Natural killer cell (primary cell): ENCODE measurements around the gene SIK3. TPM values are rescaled to one million over a fixed set of nuclear protein-coding genes. Genes with fewer than 3 reads are reported as not detected.
"Not testable (repeated sequence)": the region's sequence is repeated elsewhere in the genome, so short reads cannot be mapped to it uniquely, and the experiment has no call there.

Source experiments
- ATAC-seq, 3 donors: fragments of 150-1000 bp in 2 of 3; fragments of 200-7000 bp in 1 of 3; cut with Tn5 transposase; 1 replicate in 1 of 3; 2 replicates in 2 of 3; pipeline ENCODE4 v1.10.0; 2021; ENCODE audit warnings: mild to moderate bottlenecking in 2 of 3, moderate library complexity in 2 of 3
- DNase-seq, 2 donors: peaks; one replicate each; pipeline versions ENCODE4 v3.0.0 to v3.0.0-alpha.2; 2013 to 2021; ENCODE audit warnings: mixed read lengths in 1 of 2
- H3K27ac ChIP-seq: one replicate; pipeline ENCODE4 v1.5.1; 2013; ENCODE audit warnings: mild to moderate bottlenecking, low read length
- H3K27me3 ChIP-seq: one replicate; pipeline ENCODE4 v1.6.1; 2013; ENCODE audit warnings: low read length; ENCODE audit not compliant: control insufficient read depth, insufficient read depth
- H3K36me3 ChIP-seq: one replicate; pipeline ENCODE4 v1.6.1; 2013; ENCODE audit warnings: low read length; ENCODE audit not compliant: control insufficient read depth, insufficient read depth
- H3K4me1 ChIP-seq: one replicate; pipeline ENCODE4 v1.6.1; 2013; ENCODE audit warnings: low read length; ENCODE audit not compliant: control insufficient read depth, insufficient read depth
- H3K4me3 ChIP-seq: one replicate; pipeline ENCODE4 v1.5.1; 2013; ENCODE audit warnings: low read length
- H3K9me3 ChIP-seq: one replicate; pipeline ENCODE4 v1.6.1; 2013; ENCODE audit warnings: low read length; ENCODE audit not compliant: control insufficient read depth, insufficient read depth
- H3K27ac Mint-ChIP-seq, 2 donors: one replicate each; pipeline ENCODE4 v1.8.0; 2022; ENCODE audit warnings: mild to moderate bottlenecking in 2 of 2, mixed read lengths in 2 of 2, moderate library complexity in 1 of 2
- H3K27me3 Mint-ChIP-seq, 2 donors: one replicate each; pipeline ENCODE4 v1.8.0; 2022; ENCODE audit warnings: low read depth in 2 of 2, mixed read lengths in 2 of 2
- H3K36me3 Mint-ChIP-seq: one replicate; pipeline ENCODE4 v1.8.0; 2022; ENCODE audit warnings: mixed read lengths
- H3K4me1 Mint-ChIP-seq, 2 donors: one replicate each; pipeline ENCODE4 v1.8.0; 2022; ENCODE audit warnings: mixed read lengths in 2 of 2
- H3K4me3 Mint-ChIP-seq: one replicate; pipeline ENCODE4 v1.8.0; 2022; ENCODE audit warnings: mild to moderate bottlenecking, moderate library complexity, mixed read lengths
- H3K9me3 Mint-ChIP-seq, 2 donors: one replicate each; pipeline ENCODE4 v1.8.0; 2022; ENCODE audit warnings: mixed read lengths in 2 of 2
- CTCF ChIP-seq: fragments of 200-600 bp; IDR thresholded peaks from one replicate; pipeline ENCODE4 v1.8.0; 2022; ENCODE audit warnings: antibody characterized with exemption
- WGBS: methylation state at CpG from one replicate; pipeline ENCODE4 v1.1.7; 2013; ENCODE audit warnings: missing lambda C conversion rate; ENCODE audit not compliant: insufficient coverage; 5-methylcytosine and 5-hydroxymethylcytosine counted together
- intact Hi-C: fragments of 100-400 bp; cut with micrococcal nuclease; formaldehyde crosslinking; loops from one replicate; pipeline ENCODE4 v1.14.2; 2022
- total RNA-seq, 4 donors: library from RNA; stranded (reverse); fragments of 120-200 nt in 1 of 4; gene quantifications; one replicate each; pipeline versions ENCODE4 v1.2.3 to v1.2.4, GENCODE V29; 2013 to 2022

The SIK3 gene
- total RNA-seq, 3 donors from 2014 or later (not counting 1 experiment from before 2014, with no cell fraction given): 71.6 to 120 (median 119) TPM

- no peaks in the 10 kb centered on the region for H3K4me1 ChIP-seq
- H3K9me3 Mint-ChIP-seq: no peaks in the 10 kb centered on the region
- no peak overlapping the region for H3K27ac ChIP-seq
- intact Hi-C loops: no loop called here
- H3K4me3 Mint-ChIP-seq: no peak overlapping the region
- H3K36me3 ChIP-seq: no peaks in the 10 kb centered on the region
- peaks cover 2 to 8% of the 10 kb centered on the region in 2 donors for H3K27me3 Mint-ChIP-seq
- H3K27me3 ChIP-seq: no peaks in the 10 kb centered on the region
- ATAC-seq (no peak), DNase-seq (no peak)
- no peaks in the 10 kb centered on the region for H3K4me1 Mint-ChIP-seq
- H3K9me3 ChIP-seq: no peaks in the 10 kb centered on the region
- H3K27ac Mint-ChIP-seq: no peak overlapping the region
- TF ChIP-seq CTCF: no peak
- WGBS: 96% methylated on average over 3 of the region's 3 CpGs
- H3K36me3 Mint-ChIP-seq: no peaks in the 10 kb centered on the region
- H3K4me3 ChIP-seq: no peak overlapping the region
These were observed 36.2 kb upstream of the SIK3 start for GRCh38 chr11:117134431-117134830.

GRCh38 chr11:117130879-117131278, 32.7 kb upstream of the SIK3 start:
- WGBS: 97% methylated on average over 7 of the region's 7 CpGs
- ATAC-seq (no peak), DNase-seq (no peak)
- Histone ChIP-seq H3K4me3 (no peak overlapping the region), H3K9me3 (no peaks in the 10 kb centered on the region), H3K27ac (no peak overlapping the region), H3K4me1 (no peaks in the 10 kb centered on the region), H3K27me3 (no peaks in the 10 kb centered on the region), H3K36me3 (no peaks in the 10 kb centered on the region)
- H3K27me3 Mint-ChIP-seq: peaks cover 7 to 11% of the 10 kb centered on the region in 2 donors
- H3K9me3 Mint-ChIP-seq: no peaks in the 10 kb centered on the region
- H3K36me3 Mint-ChIP-seq: no peaks in the 10 kb centered on the region
- H3K4me1 Mint-ChIP-seq: no peaks in the 10 kb centered on the region
- TF ChIP-seq CTCF: no peak
- intact Hi-C loops: no loop called here
- no peak overlapping the region for H3K4me3 Mint-ChIP-seq
- no peak overlapping the region for H3K27ac Mint-ChIP-seq

- intact Hi-C loops, ATAC-seq, H3K4me1 ChIP-seq, H3K27me3 ChIP-seq, H3K36me3 Mint-ChIP-seq, H3K4me3 Mint-ChIP-seq, H3K27ac ChIP-seq, H3K9me3 ChIP-seq, H3K36me3 ChIP-seq, DNase-seq, H3K27ac Mint-ChIP-seq, H3K9me3 Mint-ChIP-seq, H3K4me1 Mint-ChIP-seq, H3K4me3 ChIP-seq: not testable (repeated sequence)
- WGBS: 95% methylated on average over 5 of the region's 7 CpGs
- peaks cover 8 to 12% of the 10 kb centered on the region in 2 donors for H3K27me3 Mint-ChIP-seq
These were observed 32.2 kb upstream of the SIK3 start for GRCh38 chr11:117130396-117130795.

- Histone ChIP-seq H3K9me3 (no peaks in the 10 kb centered on the region), H3K27me3 (no peaks in the 10 kb centered on the region), H3K36me3 (no peaks in the 10 kb centered on the region), H3K27ac (no peak overlapping the region), H3K4me3 (no peak overlapping the region), H3K4me1 (no peaks in the 10 kb centered on the region)
- no peak for DNase-seq
- no peak overlapping the region for H3K4me3 Mint-ChIP-seq
- no peaks in the 10 kb centered on the region for H3K9me3 Mint-ChIP-seq
- H3K36me3 Mint-ChIP-seq: no peaks in the 10 kb centered on the region
- intact Hi-C loops: no loop called here
- no peaks in the 10 kb centered on the region for H3K4me1 Mint-ChIP-seq
- TF ChIP-seq CTCF: no peak
- WGBS: 90% methylated on average over 3 of the region's 4 CpGs
- peaks cover 8 to 9% of the 10 kb centered on the region in 2 donors for H3K27me3 Mint-ChIP-seq
- H3K27ac Mint-ChIP-seq: no peak overlapping the region
- no peak for ATAC-seq
These were observed 30.1 kb upstream of the SIK3 start for GRCh38 chr11:117128289-117128688.
